IMR-90 (cell line): ENCODE results near the gene CHN1.

Source experiments
- CEBPB ChIP-seq: IDR thresholded peaks from 2 replicates; pipeline ENCODE4 v1.6.1; 2012; ENCODE audit warnings: low read depth, low read length, improper control_type of control experiment
- CHD1 ChIP-seq: IDR thresholded peaks from 2 replicates; pipeline ENCODE4 v1.6.1; 2012; ENCODE audit warnings: low read depth, low read length, improper control_type of control experiment
- MAZ ChIP-seq: IDR thresholded peaks from 2 replicates; pipeline ENCODE4 v1.6.1; 2012; ENCODE audit warnings: low read depth, mild to moderate bottlenecking, low read length, improper control_type of control experiment, moderate library complexity, borderline replicate concordance
- POLR2A ChIP-seq: IDR thresholded peaks from 2 replicates; pipeline ENCODE4 v1.6.1; 2012; ENCODE audit warnings: mild to moderate bottlenecking, low read depth, low read length
- RCOR1 ChIP-seq: IDR thresholded peaks from 2 replicates; pipeline ENCODE4 v1.6.1; 2012; ENCODE audit warnings: mild to moderate bottlenecking, low read length, improper control_type of control experiment; ENCODE audit not compliant: insufficient replicate concordance
- SMC3 ChIP-seq: fragments of 150-350 bp; IDR thresholded peaks from 2 replicates; pipeline ENCODE4 v1.6.1; 2016; ENCODE audit warnings: low read depth, mild to moderate bottlenecking, antibody characterized with exemption, low read length, moderate library complexity
- TF ChIP-seq, protein P1 (sequence below): conservative IDR thresholded peaks from 2 replicates; pipeline ENCODE4 v1.5.1; 2012; ENCODE audit warnings: mild to moderate bottlenecking, low read depth, low read length, improper control_type of control experiment
- TF ChIP-seq, protein P2 (sequence below): fragments of 150-350 bp; IDR thresholded peaks from 2 replicates; pipeline ENCODE4 v1.6.1; 2016; ENCODE audit warnings: low read depth, mild to moderate bottlenecking, low read length, moderate library complexity, borderline replicate concordance

DNA sequence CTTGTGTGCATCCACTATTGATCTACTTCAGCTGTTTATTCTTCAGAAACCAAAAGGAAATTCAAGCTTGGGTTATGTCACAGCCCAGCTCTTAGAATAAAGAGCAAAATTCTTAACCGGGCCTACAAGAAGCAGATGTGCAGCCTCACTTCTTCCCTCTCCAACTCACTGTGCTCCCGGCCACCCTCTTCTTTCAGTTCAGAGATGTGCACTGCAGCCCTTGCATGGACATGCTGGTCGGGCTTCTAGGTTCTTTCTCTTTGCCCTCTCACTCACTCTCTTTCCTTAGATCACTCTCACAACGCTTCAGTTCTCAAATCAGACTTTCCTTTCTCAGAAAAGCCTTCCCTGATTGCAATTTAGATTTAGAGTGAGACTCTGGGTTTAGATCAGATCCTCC lies 104.1 kb downstream of the CHN1 start:
- TF ChIP-seq, protein P1, sequence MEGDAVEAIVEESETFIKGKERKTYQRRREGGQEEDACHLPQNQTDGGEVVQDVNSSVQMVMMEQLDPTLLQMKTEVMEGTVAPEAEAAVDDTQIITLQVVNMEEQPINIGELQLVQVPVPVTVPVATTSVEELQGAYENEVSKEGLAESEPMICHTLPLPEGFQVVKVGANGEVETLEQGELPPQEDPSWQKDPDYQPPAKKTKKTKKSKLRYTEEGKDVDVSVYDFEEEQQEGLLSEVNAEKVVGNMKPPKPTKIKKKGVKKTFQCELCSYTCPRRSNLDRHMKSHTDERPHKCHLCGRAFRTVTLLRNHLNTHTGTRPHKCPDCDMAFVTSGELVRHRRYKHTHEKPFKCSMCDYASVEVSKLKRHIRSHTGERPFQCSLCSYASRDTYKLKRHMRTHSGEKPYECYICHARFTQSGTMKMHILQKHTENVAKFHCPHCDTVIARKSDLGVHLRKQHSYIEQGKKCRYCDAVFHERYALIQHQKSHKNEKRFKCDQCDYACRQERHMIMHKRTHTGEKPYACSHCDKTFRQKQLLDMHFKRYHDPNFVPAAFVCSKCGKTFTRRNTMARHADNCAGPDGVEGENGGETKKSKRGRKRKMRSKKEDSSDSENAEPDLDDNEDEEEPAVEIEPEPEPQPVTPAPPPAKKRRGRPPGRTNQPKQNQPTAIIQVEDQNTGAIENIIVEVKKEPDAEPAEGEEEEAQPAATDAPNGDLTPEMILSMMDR = no peak
- TF ChIP-seq POLR2A (no peak), MAZ (no peak), CEBPB (no peak), RCOR1 (no peak), SMC3 (no peak), CHD1 (no peak)
- TF ChIP-seq, protein P2, sequence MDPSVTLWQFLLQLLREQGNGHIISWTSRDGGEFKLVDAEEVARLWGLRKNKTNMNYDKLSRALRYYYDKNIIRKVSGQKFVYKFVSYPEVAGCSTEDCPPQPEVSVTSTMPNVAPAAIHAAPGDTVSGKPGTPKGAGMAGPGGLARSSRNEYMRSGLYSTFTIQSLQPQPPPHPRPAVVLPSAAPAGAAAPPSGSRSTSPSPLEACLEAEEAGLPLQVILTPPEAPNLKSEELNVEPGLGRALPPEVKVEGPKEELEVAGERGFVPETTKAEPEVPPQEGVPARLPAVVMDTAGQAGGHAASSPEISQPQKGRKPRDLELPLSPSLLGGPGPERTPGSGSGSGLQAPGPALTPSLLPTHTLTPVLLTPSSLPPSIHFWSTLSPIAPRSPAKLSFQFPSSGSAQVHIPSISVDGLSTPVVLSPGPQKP = no peak
